Neural cell (in vitro differentiated cells): Measurements from ENCODE around the gene SZT2. TPM values are rescaled to one million over a fixed set of nuclear protein-coding genes. Genes with fewer than 3 reads are reported as not detected.

Source experiments
- H2AFZ ChIP-seq: fragments of 200-600, 300-800 bp; sonication (generic), shearing (Covaris generic); 2 replicates; pipeline ENCODE4 v1.6.0; 2014; ENCODE audit warnings: low read depth, mild to moderate bottlenecking, antibody characterized with exemption, low read length, moderate library complexity
- H3F3A ChIP-seq: fragments of 200-600 bp; shearing (Covaris generic); 2 replicates; pipeline ENCODE4 v1.6.1; 2016; ENCODE audit warnings: mild to moderate bottlenecking, moderate library complexity, mixed read lengths, antibody characterized with exemption, low read length; ENCODE audit not compliant: insufficient read depth, poor library complexity, severe bottlenecking
- H3K27ac ChIP-seq: fragments of 200-600, 300-800 bp; sonication (generic), shearing (Covaris generic); 2 replicates; pipeline ENCODE4 v1.5.1; 2014; ENCODE audit warnings: mild to moderate bottlenecking, low read length, moderate library complexity
- H3K27me3 ChIP-seq: fragments of 300-800, 200-600 bp; sonication (generic), shearing (Covaris generic); 2 replicates; pipeline ENCODE4 v1.6.0; 2014; ENCODE audit warnings: mild to moderate bottlenecking, low read depth, low read length, moderate library complexity; ENCODE audit not compliant: insufficient read depth
- H3K36me3 ChIP-seq: fragments of 300-800, 200-600 bp; sonication (generic), shearing (Covaris generic); 2 replicates; pipeline ENCODE4 v1.5.1; 2014; ENCODE audit warnings: mild to moderate bottlenecking, antibody characterized with exemption, low read length, moderate library complexity; ENCODE audit not compliant: insufficient read depth
- H3K4me2 ChIP-seq: fragments of 300-800, 200-600 bp; sonication (generic), shearing (Covaris generic); 2 replicates; pipeline ENCODE4 v1.6.0; 2014; ENCODE audit warnings: mild to moderate bottlenecking, low read length
- H3K4me3 ChIP-seq: fragments of 300-800, 200-600 bp; sonication (generic), shearing (Covaris generic); 2 replicates; pipeline ENCODE4 v1.5.1; 2014; ENCODE audit warnings: mild to moderate bottlenecking, low read length, moderate library complexity
- H3K79me2 ChIP-seq: fragments of 200-600 bp; shearing (Covaris generic); replicated peaks from 2 replicates; pipeline ENCODE4 v1.6.0; 2014; ENCODE audit warnings: mild to moderate bottlenecking, low read length, moderate library complexity; ENCODE audit not compliant: insufficient read depth
- H3K9ac ChIP-seq: fragments of 300-800, 200-600 bp; sonication (generic), shearing (Covaris generic); 2 replicates; pipeline ENCODE4 v1.6.1; 2016; ENCODE audit warnings: mild to moderate bottlenecking, low read length, mixed read lengths
- H3K9me2 ChIP-seq: fragments of 200-600 bp; shearing (Covaris generic); 2 replicates; pipeline ENCODE4 v1.6.1; 2016; ENCODE audit warnings: mild to moderate bottlenecking, low read length, mixed read lengths; ENCODE audit not compliant: insufficient read depth
- H3K9me3 ChIP-seq: fragments of 200-600, 300-800 bp; sonication (generic), shearing (Covaris generic); 2 replicates; pipeline ENCODE4 v1.6.1; 2016; ENCODE audit warnings: mild to moderate bottlenecking, mixed run types, low read length, moderate library complexity, mixed read lengths
- H4K20me1 ChIP-seq: fragments of 200-600 bp; shearing (Covaris generic); 2 replicates; pipeline ENCODE4 v1.6.1; 2016; ENCODE audit warnings: mild to moderate bottlenecking, mixed run types; ENCODE audit not compliant: insufficient read depth
- EP300 ChIP-seq: fragments of 450-650 bp; conservative IDR thresholded peaks from 2 replicates; pipeline ENCODE4 v1.6.1; 2014; ENCODE audit warnings: antibody characterized with exemption, mild to moderate bottlenecking, moderate library complexity; ENCODE audit not compliant: poor library complexity, severe bottlenecking
- EZH2 ChIP-seq: fragments of 200-600, 300-800 bp; shearing (Covaris generic), sonication (generic); IDR thresholded peaks from 2 replicates; pipeline ENCODE4 v1.6.1; 2014; ENCODE audit warnings: antibody characterized with exemption, low read length, borderline replicate concordance, mild to moderate bottlenecking; ENCODE audit not compliant: insufficient read depth, poor library complexity, severe bottlenecking
- MXI1 ChIP-seq: fragments of 450-650 bp; conservative IDR thresholded peaks from 2 replicates; pipeline ENCODE4 v1.6.1; 2014; ENCODE audit warnings: antibody characterized with exemption, mild to moderate bottlenecking; ENCODE audit not compliant: poor library complexity, severe bottlenecking
- POLR2AphosphoS5 ChIP-seq: IDR thresholded peaks from 2 replicates; pipeline ENCODE4 v1.6.1; 2012
- RAD21 ChIP-seq: fragments of 450-650 bp; conservative IDR thresholded peaks from 2 replicates; pipeline ENCODE4 v1.6.1; 2014; ENCODE audit warnings: antibody characterized with exemption, mild to moderate bottlenecking, moderate library complexity
- SMC3 ChIP-seq: fragments of 450-650 bp; conservative IDR thresholded peaks from 2 replicates; pipeline ENCODE4 v1.6.1; 2014; ENCODE audit warnings: antibody characterized with exemption, mild to moderate bottlenecking, moderate library complexity; ENCODE audit not compliant: poor library complexity
- TAF1 ChIP-seq: IDR thresholded peaks from 2 replicates; pipeline ENCODE4 v1.6.1; 2012; ENCODE audit warnings: low read depth
- polyA plus RNA-seq: library from polyadenylated mRNA; depleted of rRNA; stranded (reverse); fragments of >200 nt; gene quantifications from 2 replicates; pipeline ENCODE4 v1.2.3, GENCODE V29; 2014
- TF ChIP-seq, protein P1 (sequence below): fragments of 450-650 bp; IDR thresholded peaks from 2 replicates; pipeline ENCODE4 v1.5.1; 2014; ENCODE audit warnings: antibody characterized with exemption, mild to moderate bottlenecking, moderate library complexity; ENCODE audit not compliant: poor library complexity, severe bottlenecking
- TF ChIP-seq, protein P2 (sequence below): IDR thresholded peaks from 2 replicates; pipeline ENCODE4 v1.6.1; 2012; ENCODE audit warnings: borderline replicate concordance

The SZT2 gene
- polyA plus RNA-seq, 1 donor from 2014 or later = 6.6 TPM

DNA sequence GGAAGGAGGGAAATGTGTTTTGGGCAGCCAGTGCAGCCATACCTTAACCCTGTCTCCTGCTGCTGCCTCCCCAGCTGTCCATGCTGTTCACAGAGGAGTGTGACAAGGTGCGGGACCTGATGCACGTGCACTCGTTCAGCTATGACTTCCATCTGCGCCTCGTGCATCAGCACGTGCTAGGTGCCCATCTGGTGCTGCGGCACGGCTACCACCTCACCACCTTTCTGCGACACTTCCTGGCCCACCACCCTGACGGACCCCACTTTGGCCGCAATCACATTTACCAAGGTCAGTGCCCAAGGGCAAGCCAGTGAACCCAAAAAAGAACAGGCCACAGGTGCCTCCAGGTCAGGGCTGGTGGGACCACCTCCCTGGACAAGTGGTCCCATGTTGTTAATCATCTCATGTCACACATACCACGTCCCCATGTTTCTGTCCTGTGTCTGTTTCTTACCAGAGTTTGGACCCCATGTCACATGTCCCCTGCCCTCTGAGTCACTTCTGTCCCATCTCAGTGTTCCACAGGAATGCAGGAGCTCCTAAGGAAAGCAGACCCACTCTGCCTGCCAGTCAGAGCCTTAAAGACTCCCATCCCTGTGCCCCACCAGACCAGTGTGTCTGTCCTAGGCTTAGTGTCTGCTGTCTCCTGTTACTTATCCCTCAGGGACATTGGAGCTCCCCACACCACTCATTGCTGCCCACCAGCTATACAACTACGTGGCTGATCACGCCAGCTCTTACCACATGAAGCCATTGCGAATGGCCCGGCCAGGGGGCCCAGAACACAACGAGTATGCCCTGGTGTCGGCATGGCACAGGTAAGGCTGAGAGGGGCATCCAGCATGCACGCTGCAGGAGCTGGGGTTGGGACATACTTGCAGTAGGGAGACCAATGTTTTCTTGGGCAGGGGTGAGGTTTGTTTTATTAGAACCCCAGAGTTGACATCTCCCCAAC, 57.5 kb downstream of the SZT2 start:
- Histone ChIP-seq H3K4me2 (no peak overlapping the region), H4K20me1 (no peaks in the 10 kb centered on the region), H3K4me3 (no peak overlapping the region), H2AFZ (no peak overlapping the region), H3K9me3 (no peaks in the 10 kb centered on the region), H3K9me2 (no peaks in the 10 kb centered on the region), H3F3A (no peaks in the 10 kb centered on the region), H3K9ac (no peak overlapping the region), H3K79me2 (no peaks in the 10 kb centered on the region), H3K36me3 (peaks cover 4% of the 10 kb centered on the region), H3K27me3 (no peaks in the 10 kb centered on the region), H3K27ac (no peak overlapping the region)
- TF ChIP-seq POLR2AphosphoS5 = no peak
- no peak for TF ChIP-seq RAD21
- no peak for TF ChIP-seq TAF1
- no peak for TF ChIP-seq EP300
- TF ChIP-seq, protein P1, sequence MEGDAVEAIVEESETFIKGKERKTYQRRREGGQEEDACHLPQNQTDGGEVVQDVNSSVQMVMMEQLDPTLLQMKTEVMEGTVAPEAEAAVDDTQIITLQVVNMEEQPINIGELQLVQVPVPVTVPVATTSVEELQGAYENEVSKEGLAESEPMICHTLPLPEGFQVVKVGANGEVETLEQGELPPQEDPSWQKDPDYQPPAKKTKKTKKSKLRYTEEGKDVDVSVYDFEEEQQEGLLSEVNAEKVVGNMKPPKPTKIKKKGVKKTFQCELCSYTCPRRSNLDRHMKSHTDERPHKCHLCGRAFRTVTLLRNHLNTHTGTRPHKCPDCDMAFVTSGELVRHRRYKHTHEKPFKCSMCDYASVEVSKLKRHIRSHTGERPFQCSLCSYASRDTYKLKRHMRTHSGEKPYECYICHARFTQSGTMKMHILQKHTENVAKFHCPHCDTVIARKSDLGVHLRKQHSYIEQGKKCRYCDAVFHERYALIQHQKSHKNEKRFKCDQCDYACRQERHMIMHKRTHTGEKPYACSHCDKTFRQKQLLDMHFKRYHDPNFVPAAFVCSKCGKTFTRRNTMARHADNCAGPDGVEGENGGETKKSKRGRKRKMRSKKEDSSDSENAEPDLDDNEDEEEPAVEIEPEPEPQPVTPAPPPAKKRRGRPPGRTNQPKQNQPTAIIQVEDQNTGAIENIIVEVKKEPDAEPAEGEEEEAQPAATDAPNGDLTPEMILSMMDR = no peak
- TF ChIP-seq EZH2 = no peak

DNA sequence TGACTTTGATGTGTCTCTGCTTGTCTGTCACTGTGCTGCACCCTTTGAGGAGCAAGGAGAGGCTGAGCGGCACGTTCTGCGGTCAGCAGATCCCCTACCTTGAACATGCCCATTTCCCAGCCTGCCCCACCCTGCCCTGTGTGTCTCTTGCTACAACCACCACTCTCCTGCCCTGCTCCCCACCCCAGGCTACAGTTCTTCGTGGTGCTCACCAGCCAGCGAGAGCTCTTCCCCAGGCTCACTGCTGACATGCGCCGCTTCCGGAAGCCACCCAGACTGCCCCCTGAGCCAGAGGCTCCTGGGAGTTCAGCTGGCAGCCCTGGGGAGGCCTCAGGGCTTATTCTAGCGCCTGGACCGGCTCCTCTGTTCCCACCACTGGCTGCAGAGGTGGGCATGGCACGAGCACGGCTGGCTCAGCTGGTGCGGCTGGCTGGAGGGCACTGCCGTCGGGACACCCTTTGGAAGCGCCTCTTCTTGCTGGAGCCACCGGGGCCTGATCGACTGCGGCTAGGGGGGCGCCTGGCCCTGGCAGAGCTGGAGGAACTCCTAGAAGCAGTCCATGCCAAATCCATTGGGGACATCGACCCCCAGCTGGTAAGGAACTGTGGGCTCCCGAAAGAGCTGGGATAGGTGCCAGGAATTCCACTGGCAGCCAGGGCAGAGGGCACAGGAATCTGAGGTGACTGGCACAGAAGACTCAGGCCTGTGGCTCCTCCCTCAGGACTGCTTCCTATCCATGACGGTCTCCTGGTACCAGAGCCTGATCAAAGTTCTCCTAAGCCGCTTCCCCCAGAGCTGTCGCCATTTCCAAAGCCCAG, 58.4 kb downstream of the SZT2 start:
- Histone ChIP-seq H2AFZ (no peak overlapping the region), H3F3A (no peaks in the 10 kb centered on the region), H3K27ac (no peak overlapping the region), H3K9me3 (no peaks in the 10 kb centered on the region), H3K36me3 (peaks cover 4% of the 10 kb centered on the region), H4K20me1 (no peaks in the 10 kb centered on the region), H3K9me2 (no peaks in the 10 kb centered on the region), H3K27me3 (no peaks in the 10 kb centered on the region), H3K4me2 (no peak overlapping the region), H3K4me3 (no peak overlapping the region), H3K79me2 (no peaks in the 10 kb centered on the region), H3K9ac (no peak overlapping the region)
- TF ChIP-seq SMC3 = no peak

DNA sequence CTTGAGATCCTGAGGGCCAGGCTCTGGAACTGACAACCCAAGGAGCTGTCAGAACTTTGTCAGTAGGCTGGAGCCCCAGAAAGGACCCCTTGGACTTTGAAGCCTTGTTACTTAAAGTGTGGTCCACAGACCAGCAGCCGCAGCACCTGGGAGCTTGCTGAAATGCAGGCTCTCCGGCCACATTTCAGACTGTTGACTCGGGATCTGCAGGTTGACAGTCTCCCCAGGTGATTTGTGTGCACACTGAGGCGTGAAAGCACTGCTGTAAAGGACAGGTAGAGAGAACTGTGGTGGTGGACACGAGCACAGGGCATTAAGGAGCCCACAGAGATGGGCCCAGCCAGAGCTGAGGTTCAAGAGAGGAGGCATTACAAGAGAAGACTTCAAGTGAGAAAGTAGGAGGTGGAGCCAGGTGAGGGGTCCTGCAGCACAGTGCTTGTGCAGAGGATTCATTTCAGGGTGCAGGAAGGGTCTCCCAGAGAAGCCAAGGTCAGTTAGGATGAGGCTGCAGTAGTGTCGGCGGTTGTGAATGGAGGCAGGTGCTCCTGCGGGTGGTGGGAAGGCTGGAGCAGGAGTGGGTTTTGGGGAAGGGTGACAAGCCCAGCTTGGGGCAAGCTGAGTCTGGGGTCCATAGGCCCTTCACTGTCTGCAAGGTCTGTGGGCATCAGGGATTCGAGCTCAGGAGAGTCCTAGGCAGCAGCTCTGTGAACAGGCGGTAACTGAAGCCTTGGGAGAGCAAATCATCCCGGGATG, 59.4 kb downstream of the SZT2 start:
- H3F3A ChIP-seq = no peaks in the 10 kb centered on the region
- H4K20me1 ChIP-seq = no peaks in the 10 kb centered on the region
- H3K9ac ChIP-seq = no peak overlapping the region
- no peak overlapping the region for H2AFZ ChIP-seq
- H3K4me3 ChIP-seq = no peak overlapping the region
- TF ChIP-seq TAF1 (no peak), SMC3 (no peak), RAD21 (no peak), EP300 (no peak), MXI1 (no peak), POLR2AphosphoS5 (no peak), EZH2 (no peak)
- TF ChIP-seq, protein P1 = no peak
- TF ChIP-seq, protein P2, sequence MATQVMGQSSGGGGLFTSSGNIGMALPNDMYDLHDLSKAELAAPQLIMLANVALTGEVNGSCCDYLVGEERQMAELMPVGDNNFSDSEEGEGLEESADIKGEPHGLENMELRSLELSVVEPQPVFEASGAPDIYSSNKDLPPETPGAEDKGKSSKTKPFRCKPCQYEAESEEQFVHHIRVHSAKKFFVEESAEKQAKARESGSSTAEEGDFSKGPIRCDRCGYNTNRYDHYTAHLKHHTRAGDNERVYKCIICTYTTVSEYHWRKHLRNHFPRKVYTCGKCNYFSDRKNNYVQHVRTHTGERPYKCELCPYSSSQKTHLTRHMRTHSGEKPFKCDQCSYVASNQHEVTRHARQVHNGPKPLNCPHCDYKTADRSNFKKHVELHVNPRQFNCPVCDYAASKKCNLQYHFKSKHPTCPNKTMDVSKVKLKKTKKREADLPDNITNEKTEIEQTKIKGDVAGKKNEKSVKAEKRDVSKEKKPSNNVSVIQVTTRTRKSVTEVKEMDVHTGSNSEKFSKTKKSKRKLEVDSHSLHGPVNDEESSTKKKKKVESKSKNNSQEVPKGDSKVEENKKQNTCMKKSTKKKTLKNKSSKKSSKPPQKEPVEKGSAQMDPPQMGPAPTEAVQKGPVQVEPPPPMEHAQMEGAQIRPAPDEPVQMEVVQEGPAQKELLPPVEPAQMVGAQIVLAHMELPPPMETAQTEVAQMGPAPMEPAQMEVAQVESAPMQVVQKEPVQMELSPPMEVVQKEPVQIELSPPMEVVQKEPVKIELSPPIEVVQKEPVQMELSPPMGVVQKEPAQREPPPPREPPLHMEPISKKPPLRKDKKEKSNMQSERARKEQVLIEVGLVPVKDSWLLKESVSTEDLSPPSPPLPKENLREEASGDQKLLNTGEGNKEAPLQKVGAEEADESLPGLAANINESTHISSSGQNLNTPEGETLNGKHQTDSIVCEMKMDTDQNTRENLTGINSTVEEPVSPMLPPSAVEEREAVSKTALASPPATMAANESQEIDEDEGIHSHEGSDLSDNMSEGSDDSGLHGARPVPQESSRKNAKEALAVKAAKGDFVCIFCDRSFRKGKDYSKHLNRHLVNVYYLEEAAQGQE = no peak
- no peaks in the 10 kb centered on the region for H3K9me2 ChIP-seq
- H3K79me2 ChIP-seq = no peaks in the 10 kb centered on the region
- no peaks in the 10 kb centered on the region for H3K27me3 ChIP-seq
- H3K9me3 ChIP-seq = no peaks in the 10 kb centered on the region
- no peak overlapping the region for H3K27ac ChIP-seq
- H3K36me3 ChIP-seq = peaks cover 4% of the 10 kb centered on the region
- H3K4me2 ChIP-seq = no peak overlapping the region
